T-cell (primary cell): Measurements from ENCODE around the gene SPARC. TPM values are rescaled to one million over a fixed set of nuclear protein-coding genes. Genes with fewer than 3 reads are reported as not detected.

Experiments
- ATAC-seq, 4 experiments: fragments of 200-7000 bp in 3 of 4; fragments of 150-1000 bp in 1 of 4; cut with Tn5 transposase; replicated peaks in 1 of 4; 1 replicate in 3 of 4; 2 replicates in 1 of 4; pipeline ENCODE4 v1.10.0; 2021; ENCODE audit warnings: moderate library complexity in 3 of 4, mild to moderate bottlenecking in 2 of 4, moderate number of reproducible peaks in 1 of 4
- CTCF ChIA-PET, 2 donors: fragments of 300-600 bp; sonication (Branson Sonifier 250); formaldehyde crosslinking; loops; one replicate each; lab custom pipeline; 2022; ENCODE audit warnings: antibody characterized with exemption in 2 of 2; lab: Charles Lee
- POLR2A ChIA-PET, 2 donors: fragments of 300-600 bp; sonication (Branson Sonifier 250); formaldehyde crosslinking; loops; one replicate each; lab custom pipeline; 2022; ENCODE audit warnings: antibody characterized with exemption in 2 of 2; lab: Charles Lee
- DNase-seq, 35 experiments: peaks; one replicate each; pipeline versions ENCODE4 v3.0.0 to v3.0.0-alpha.2; 2013 to 2023
- H3K27ac ChIP-seq: one replicate; pipeline ENCODE4 v1.5.1; 2013; ENCODE audit warnings: low read length
- H3K27me3 ChIP-seq, 2 experiments: replicated peaks in 1 of 2; 1 replicate in 1 of 2; 2 replicates in 1 of 2; pipeline versions ENCODE4 v1.6.1 to v1.7.0; 2013; ENCODE audit warnings: low read length in 1 of 2, mixed read lengths in 1 of 2; ENCODE audit not compliant: control insufficient read depth in 2 of 2, insufficient read depth in 2 of 2; ENCODE audit errors: extremely low read depth in 1 of 2
- H3K36me3 ChIP-seq, 2 donors: 1 replicate in 1 of 2; 2 replicates in 1 of 2; pipeline versions ENCODE4 v1.6.1 to v1.7.0; 2013; ENCODE audit warnings: low read length in 1 of 2; ENCODE audit not compliant: control insufficient read depth in 2 of 2, insufficient read depth in 1 of 2; ENCODE audit errors: extremely low read depth in 1 of 2
- H3K4me1 ChIP-seq, 2 experiments: 1 replicate in 1 of 2; 2 replicates in 1 of 2; pipeline versions ENCODE4 v1.6.1 to v1.7.0; 2013; ENCODE audit warnings: low read length in 2 of 2, mixed read lengths in 1 of 2; ENCODE audit not compliant: insufficient read depth in 2 of 2, control insufficient read depth in 1 of 2; ENCODE audit errors: extremely low read depth in 1 of 2
- H3K4me3 ChIP-seq, 2 donors: 1 replicate in 1 of 2; 2 replicates in 1 of 2; pipeline versions ENCODE4 v1.5.1 to v1.7.0; 2013; ENCODE audit warnings: mild to moderate bottlenecking in 2 of 2, low read length in 1 of 2, moderate library complexity in 1 of 2; ENCODE audit not compliant: control insufficient read depth in 1 of 2; ENCODE audit errors: extremely low read depth in 1 of 2
- H3K9me3 ChIP-seq: 2 replicates; pipeline ENCODE4 v1.7.0; 2013
- H3K27ac Mint-ChIP-seq, 2 donors: one replicate each; pipeline ENCODE4 v1.8.0; 2020 to 2021; ENCODE audit warnings: mild to moderate bottlenecking in 2 of 2, mixed read lengths in 2 of 2
- H3K27me3 Mint-ChIP-seq, 2 donors: one replicate each; pipeline ENCODE4 v1.8.0; 2021 to 2022; ENCODE audit warnings: mixed read lengths in 2 of 2
- H3K36me3 Mint-ChIP-seq: one replicate; pipeline ENCODE4 v1.8.0; 2021; ENCODE audit warnings: mixed read lengths
- H3K4me1 Mint-ChIP-seq, 3 donors: one replicate each; pipeline ENCODE4 v1.8.0; 2020 to 2022; ENCODE audit warnings: mixed read lengths in 3 of 3, mild to moderate bottlenecking in 1 of 3
- H3K4me3 Mint-ChIP-seq, 3 donors: one replicate each; pipeline ENCODE4 v1.8.0; 2020 to 2022; ENCODE audit warnings: mild to moderate bottlenecking in 3 of 3, mixed read lengths in 3 of 3, moderate library complexity in 3 of 3
- H3K9me3 Mint-ChIP-seq, 3 donors: one replicate each; pipeline ENCODE4 v1.8.0; 2020 to 2022; ENCODE audit warnings: mixed read lengths in 3 of 3
- WGBS: methylation state at CpG from one replicate; pipeline ENCODE4 v1.1.5; 2013; ENCODE audit warnings: missing lambda C conversion rate; ENCODE audit not compliant: insufficient coverage; 5-methylcytosine and 5-hydroxymethylcytosine counted together
- total RNA-seq, 35 experiments: library from RNA in 6 of 35; stranded (reverse) in 6 of 35; fragments of 120-200 nt in 1 of 35; gene quantifications; one replicate each; pipeline versions ENCODE4 v1.2.1 to v1.2.4 and lab custom pipeline; 2013 to 2026

SPARC gene
- total RNA-seq, 5 donors from 2014 or later (not counting 1 experiment from before 2014, with no cell fraction given) = 4.1 to 8.6 (median 5.2) TPM; not detected in 1

DNA sequence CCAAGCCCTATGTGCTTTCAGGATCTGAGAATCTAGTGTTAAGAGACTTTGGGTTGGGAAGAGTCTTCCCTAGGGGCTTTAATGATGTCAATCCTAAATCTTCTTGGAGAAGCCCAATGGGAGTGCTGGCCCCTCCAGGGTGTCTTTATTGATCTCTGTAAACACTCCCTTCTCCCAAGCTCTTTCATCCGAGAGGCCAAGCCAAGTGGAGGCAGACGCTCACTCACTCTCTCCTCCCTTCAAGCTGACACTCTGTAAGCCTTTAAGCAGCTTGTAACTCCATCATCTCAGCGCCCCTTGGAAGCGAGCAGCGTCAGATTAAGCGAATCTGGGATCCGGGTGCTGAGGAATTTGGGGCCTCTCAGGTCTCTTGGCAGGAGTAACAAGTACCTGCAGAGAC lies 37.7 kb downstream of the SPARC start:
- ATAC-seq (no peak), DNase-seq (no peak)
- Histone ChIP-seq H3K36me3 (no peaks in the 10 kb centered on the region), H3K4me3 (no peak overlapping the region), H3K27ac (no peak overlapping the region), H3K9me3 (no peaks in the 10 kb centered on the region), H3K4me1 (peaks cover 0 to 3% of the 10 kb centered on the region in 2 experiments), H3K27me3 (peaks cover 0 to 6% of the 10 kb centered on the region in 2 experiments)
- 90% methylated on average over 6 of the region's 7 CpGs for WGBS
- POLR2A ChIA-PET = interaction anchor here in 1 of 2 donors (0.6 kb wide), 1 partner anchor 9 kb away, joined by 3 read pairs; no protein-coding TSS in a partner anchor
- H3K4me3 Mint-ChIP-seq = no peak overlapping the region
- H3K27ac Mint-ChIP-seq = no peak overlapping the region
- H3K27me3 Mint-ChIP-seq = peaks cover 0 to 7% of the 10 kb centered on the region in 2 donors
- no peaks in the 10 kb centered on the region for H3K4me1 Mint-ChIP-seq
- no peaks in the 10 kb centered on the region for H3K9me3 Mint-ChIP-seq
- CTCF ChIA-PET = no interaction called here
- no peaks in the 10 kb centered on the region for H3K36me3 Mint-ChIP-seq

DNA sequence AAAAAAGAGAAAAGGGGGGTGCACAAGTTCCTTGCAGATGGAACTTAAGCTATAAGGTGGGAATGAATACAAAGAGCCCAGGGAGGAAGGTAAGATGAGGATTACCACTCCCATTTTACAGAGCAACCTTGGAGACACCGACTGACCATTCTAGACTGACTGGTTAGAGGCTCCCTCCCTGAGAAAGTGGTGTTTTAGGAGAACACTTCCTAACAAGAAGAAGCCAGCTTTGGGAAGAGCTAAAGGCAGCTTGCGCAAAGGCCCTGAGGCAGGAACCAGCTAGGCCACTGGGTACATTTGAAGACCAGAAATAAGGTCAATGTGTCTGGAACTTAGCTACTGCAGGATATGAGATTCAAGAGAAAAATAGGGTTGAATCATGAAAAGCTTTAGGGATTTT lies 38.6 kb downstream of the SPARC start:
- Mint-ChIP-seq H3K27ac (no peak overlapping the region), H3K27me3 (peaks cover 0 to 7% of the 10 kb centered on the region in 2 donors), H3K4me1 (no peaks in the 10 kb centered on the region), H3K9me3 (no peaks in the 10 kb centered on the region), H3K36me3 (no peaks in the 10 kb centered on the region), H3K4me3 (no peak overlapping the region)
- Histone ChIP-seq H3K36me3 (no peaks in the 10 kb centered on the region), H3K4me3 (no peak overlapping the region), H3K27me3 (peaks cover 0 to 6% of the 10 kb centered on the region in 2 experiments), H3K4me1 (peaks cover 0 to 3% of the 10 kb centered on the region in 2 experiments), H3K27ac (no peak overlapping the region), H3K9me3 (no peaks in the 10 kb centered on the region)
- ATAC-seq (no peak), DNase-seq (no peak)
- POLR2A ChIA-PET = interaction anchor here in 1 of 2 donors (0.6 kb wide), 2 partner anchors 42 to 513 kb away, joined by 4 to 7 read pairs; no protein-coding TSS in a partner anchor
- 90% methylated on average over 2 of the region's 2 CpGs for WGBS
- CTCF ChIA-PET = interaction anchor here in 1 of 2 donors (0.6 to 0.7 kb wide), 2 partner anchors 37 to 409 kb away, joined by 3 to 5 read pairs; no protein-coding TSS in a partner anchor

DNA sequence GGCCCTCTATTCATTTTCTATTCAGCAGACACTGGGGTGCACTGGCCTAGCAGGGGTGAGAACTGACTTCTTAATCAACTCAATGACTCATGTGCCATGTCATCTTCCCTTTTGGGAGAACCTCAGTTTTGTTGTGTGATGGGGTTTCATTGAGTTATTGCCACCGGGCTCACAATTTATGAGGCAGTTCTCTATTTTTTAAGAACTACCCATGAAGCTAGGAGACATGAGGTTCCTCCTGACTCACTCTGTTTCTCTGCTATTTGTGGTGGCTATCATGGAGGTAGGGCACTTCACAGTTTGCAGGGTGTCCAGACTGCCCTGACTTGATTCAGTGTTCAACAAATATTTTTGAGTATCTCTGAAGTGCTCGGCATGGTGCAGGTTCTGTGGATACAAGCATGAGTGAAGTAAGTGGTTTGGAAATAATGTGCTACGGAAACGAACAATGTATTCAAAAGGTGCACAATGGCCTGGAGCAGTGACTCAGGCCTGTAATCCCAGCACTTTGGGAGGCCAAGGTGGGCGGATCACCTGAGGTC lies 39.3 kb downstream of the SPARC start:
- 79% methylated on average over 4 of the region's 5 CpGs for WGBS
- Histone ChIP-seq H3K36me3 (no peaks in the 10 kb centered on the region), H3K9me3 (no peaks in the 10 kb centered on the region), H3K27me3 (peaks cover 0 to 6% of the 10 kb centered on the region in 2 experiments), H3K4me1 (peaks cover 0 to 3% of the 10 kb centered on the region in 2 experiments), H3K4me3 (no peak overlapping the region), H3K27ac (no peak overlapping the region)
- Mint-ChIP-seq H3K4me3 (no peak overlapping the region), H3K27me3 (peaks cover 0 to 7% of the 10 kb centered on the region in 2 donors), H3K9me3 (no peaks in the 10 kb centered on the region), H3K36me3 (no peaks in the 10 kb centered on the region), H3K27ac (no peak overlapping the region), H3K4me1 (no peaks in the 10 kb centered on the region)
- no peak for DNase-seq
- ChIA-PET POLR2A (interaction anchor here in 1 of 2 donors (0.7 kb wide), 1 partner anchor 357 kb away, joined by 3 read pairs; no protein-coding TSS in a partner anchor), CTCF (interaction anchor here in 1 of 2 donors (0.6 kb wide), 1 partner anchor 411 kb away, joined by 6 read pairs; no protein-coding TSS in a partner anchor)
- ATAC-seq = no peak

DNA sequence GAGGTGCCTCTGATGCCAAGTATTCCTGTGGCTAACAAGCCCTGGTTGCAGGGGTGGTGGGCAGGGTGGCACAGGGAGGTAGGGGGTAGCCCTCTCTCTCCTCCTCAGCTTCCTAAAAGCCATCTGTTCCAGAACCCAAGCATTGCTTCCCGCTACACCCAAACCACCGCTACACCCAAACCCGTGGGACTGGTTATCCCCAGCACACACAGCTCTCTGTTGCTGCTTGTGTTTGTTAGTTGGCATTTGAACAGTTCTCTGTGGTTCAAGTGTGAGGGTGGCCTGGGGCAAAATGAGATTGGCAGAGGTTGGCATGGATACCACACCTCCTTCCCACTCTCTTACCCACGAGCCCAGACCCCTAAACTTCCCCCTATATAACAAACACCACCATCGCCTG lies 40.4 kb downstream of the SPARC start:
- Mint-ChIP-seq H3K4me1 (peaks cover 0 to under 1% (median 0%) of the 10 kb centered on the region in 3 donors), H3K27me3 (peaks cover 0 to 7% of the 10 kb centered on the region in 2 donors), H3K4me3 (no peak overlapping the region), H3K27ac (no peak overlapping the region), H3K9me3 (no peaks in the 10 kb centered on the region), H3K36me3 (no peaks in the 10 kb centered on the region)
- POLR2A ChIA-PET = no interaction called here
- H3K27ac ChIP-seq = no peak overlapping the region
- no peaks in the 10 kb centered on the region for H3K36me3 ChIP-seq
- WGBS = no CpG with 5 or more reads among the region's 5 CpGs
- H3K27me3 ChIP-seq = peaks cover 0 to 6% of the 10 kb centered on the region in 2 experiments
- no peaks in the 10 kb centered on the region for H3K4me1 ChIP-seq
- CTCF ChIA-PET = no interaction called here
- no peak overlapping the region for H3K4me3 ChIP-seq
- no peaks in the 10 kb centered on the region for H3K9me3 ChIP-seq
- DNase-seq (no peak), ATAC-seq (no peak)

DNA sequence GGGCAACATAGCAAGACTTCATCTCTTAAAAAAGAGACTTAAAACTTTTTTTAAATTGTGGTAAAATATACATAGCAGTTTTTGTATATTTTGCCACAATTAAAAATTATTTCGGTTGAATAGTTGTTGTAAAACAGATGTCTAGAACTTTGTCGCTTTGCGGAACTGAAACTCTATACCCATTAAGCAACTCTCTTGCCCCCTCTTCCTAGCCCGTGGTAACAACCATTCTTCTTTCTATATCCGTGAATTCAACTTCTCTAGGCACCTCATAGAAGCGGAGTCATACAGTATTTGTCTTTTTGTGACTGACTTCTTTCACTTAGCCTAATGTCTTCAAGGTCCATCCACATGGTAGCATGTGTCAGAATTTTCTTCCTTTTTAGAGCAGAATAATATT lies 43.3 kb downstream of the SPARC start:
- DNase-seq (no peak), ATAC-seq (no peak)
- H3K9me3 ChIP-seq = no peaks in the 10 kb centered on the region
- no peaks in the 10 kb centered on the region for H3K36me3 ChIP-seq
- no peak overlapping the region for H3K27ac ChIP-seq
- peaks cover 0 to 4% of the 10 kb centered on the region in 2 donors for H3K27me3 Mint-ChIP-seq
- no peak overlapping the region for H3K4me3 Mint-ChIP-seq
- H3K27ac Mint-ChIP-seq = no peak overlapping the region
- no peaks in the 10 kb centered on the region for H3K36me3 Mint-ChIP-seq
- H3K4me3 ChIP-seq = no peak overlapping the region
- peaks cover 0 to 6% of the 10 kb centered on the region in 2 experiments for H3K27me3 ChIP-seq
- ChIA-PET CTCF (interaction anchor here in 1 of 2 donors (1.0 kb wide), 1 partner anchor 8 kb away, joined by 4 read pairs; no protein-coding TSS in a partner anchor), POLR2A (no interaction called here)
- H3K9me3 Mint-ChIP-seq = no peaks in the 10 kb centered on the region
- WGBS = 90% methylated on average over 5 of the region's 6 CpGs
- peaks cover 0 to 14% (median 11%) of the 10 kb centered on the region in 3 donors for H3K4me1 Mint-ChIP-seq
- H3K4me1 ChIP-seq = peaks cover 0 to 7% of the 10 kb centered on the region in 2 experiments

DNA sequence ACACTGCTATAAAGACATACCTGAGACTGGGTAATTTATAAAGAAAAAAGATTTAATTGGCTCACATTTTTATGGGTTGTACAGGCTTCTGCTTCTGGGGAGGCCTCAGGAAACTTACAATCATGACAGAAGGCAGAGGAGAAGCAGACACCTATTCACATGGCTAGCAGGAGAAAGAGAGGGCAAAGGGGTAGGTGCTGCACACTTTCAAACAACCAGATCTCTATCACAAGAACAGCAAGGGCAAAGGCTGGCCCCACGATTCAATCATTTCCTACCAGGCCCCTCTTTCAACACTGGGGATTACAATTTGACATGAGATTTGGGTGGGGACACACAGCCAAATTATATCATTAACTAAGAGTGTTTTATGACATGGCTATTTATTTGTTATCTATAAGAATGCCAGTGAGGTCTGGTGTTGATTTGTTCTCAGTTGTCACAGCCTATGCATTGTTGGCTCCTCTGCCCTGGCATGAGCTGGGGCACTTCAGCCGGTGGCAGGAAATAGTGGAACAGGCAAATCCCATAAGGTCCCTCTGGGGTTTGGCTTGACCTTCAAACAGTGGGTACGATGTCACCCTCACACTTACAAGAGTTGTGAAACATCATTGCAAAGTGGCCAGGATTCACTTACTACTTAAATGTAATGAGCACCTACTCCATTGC lies 44.1 kb downstream of the SPARC start:
- DNase-seq = no peak
- ChIA-PET CTCF (no interaction called here), POLR2A (no interaction called here)
- H3K4me1 ChIP-seq = peaks cover 0 to 7% of the 10 kb centered on the region in 2 experiments
- Mint-ChIP-seq H3K4me3 (no peak overlapping the region), H3K4me1 (peaks cover 0 to 14% (median 11%) of the 10 kb centered on the region in 3 donors), H3K27me3 (peaks cover 0 to 4% of the 10 kb centered on the region in 2 donors), H3K27ac (no peak overlapping the region), H3K9me3 (no peaks in the 10 kb centered on the region), H3K36me3 (no peaks in the 10 kb centered on the region)
- no peaks in the 10 kb centered on the region for H3K9me3 ChIP-seq
- H3K4me3 ChIP-seq = no peak overlapping the region
- WGBS = no CpG with 5 or more reads among the region's 3 CpGs
- H3K27ac ChIP-seq = no peak overlapping the region
- no peaks in the 10 kb centered on the region for H3K36me3 ChIP-seq
- peaks cover 0 to 6% of the 10 kb centered on the region in 2 experiments for H3K27me3 ChIP-seq
- no peak for ATAC-seq
